Liver (tissue), 9 donors: ENCODE results near the gene SBF2. TPM values are rescaled to one million over a fixed set of nuclear protein-coding genes. Genes with fewer than 3 reads are reported as not detected.

Experiments
- DNase-seq: peaks from one replicate; pipeline ENCODE4 v3.0.0-alpha.2; 2017; ENCODE audit warnings: low spot score
- H3K27ac ChIP-seq, 2 donors: one replicate each; pipeline ENCODE4 v1.7.0; 2013; ENCODE audit warnings: inconsistent platforms in 2 of 2, low read length in 2 of 2, control low read depth in 1 of 2, low read depth in 1 of 2, mild to moderate bottlenecking in 1 of 2
- H3K27me3 ChIP-seq, 4 donors: one replicate each; pipeline versions ENCODE4 v1.6.1 to v1.7.0; 2013; ENCODE audit warnings: low read length in 3 of 4, inconsistent platforms in 1 of 4, mild to moderate bottlenecking in 1 of 4, moderate library complexity in 1 of 4; ENCODE audit not compliant: control insufficient read depth in 4 of 4, insufficient read depth in 4 of 4
- H3K36me3 ChIP-seq, 4 donors: one replicate each; pipeline versions ENCODE4 v1.6.1 to v1.7.0; 2013; ENCODE audit warnings: low read length in 3 of 4, mild to moderate bottlenecking in 3 of 4, low read depth in 1 of 4, moderate library complexity in 1 of 4; ENCODE audit not compliant: control insufficient read depth in 4 of 4, insufficient read depth in 3 of 4
- H3K4me1 ChIP-seq, 4 donors: one replicate each; pipeline versions ENCODE4 v1.6.1 to v1.7.0; 2013; ENCODE audit warnings: low read length in 3 of 4, mild to moderate bottlenecking in 3 of 4, moderate library complexity in 1 of 4; ENCODE audit not compliant: control insufficient read depth in 4 of 4, insufficient read depth in 4 of 4
- H3K4me3 ChIP-seq, 3 donors: one replicate each; pipeline versions ENCODE4 v1.6.1 to v1.7.0; 2013; ENCODE audit warnings: low read length in 3 of 3, control low read depth in 1 of 3, low read depth in 1 of 3, mild to moderate bottlenecking in 1 of 3
- H3K9ac ChIP-seq, 2 donors: one replicate each; pipeline ENCODE4 v1.7.0; 2013; ENCODE audit warnings: low read length in 2 of 2, mild to moderate bottlenecking in 2 of 2, moderate library complexity in 2 of 2, control low read depth in 1 of 2, low read depth in 1 of 2
- H3K9me3 ChIP-seq, 4 donors: one replicate each; pipeline versions ENCODE4 v1.6.1 to v1.7.0; 2013; ENCODE audit warnings: low read length in 3 of 4; ENCODE audit not compliant: control insufficient read depth in 4 of 4
- ATF3 ChIP-seq: IDR thresholded peaks from 2 replicates; pipeline ENCODE4 v1.6.1; 2016; ENCODE audit warnings: antibody characterized with exemption
- CTCF ChIP-seq: fragments of 150-350 bp; IDR thresholded peaks from 2 replicates; pipeline ENCODE4 v1.5.1; 2017; ENCODE audit warnings: improper control_type of control experiment, low read depth, low read length; ENCODE audit not compliant: missing input control
- EGR1 ChIP-seq, 2 donors: IDR thresholded peaks; 2 replicates each; pipeline ENCODE4 v1.6.1; 2016 to 2018; ENCODE audit warnings: antibody characterized with exemption in 2 of 2, low read depth in 2 of 2
- FOXA1 ChIP-seq: IDR thresholded peaks from 2 replicates; pipeline ENCODE4 v1.6.1; 2016; ENCODE audit warnings: antibody characterized with exemption
- GABPA ChIP-seq, 2 donors: IDR thresholded peaks in 1 of 2; conservative IDR thresholded peaks in 1 of 2; 2 replicates each; pipeline ENCODE4 v1.6.1; 2016; ENCODE audit warnings: antibody characterized with exemption in 2 of 2, mild to moderate bottlenecking in 1 of 2, moderate library complexity in 1 of 2
- HNF4A ChIP-seq, 2 donors: conservative IDR thresholded peaks; 2 replicates each; pipeline ENCODE4 v1.6.1; 2016; ENCODE audit warnings: antibody characterized with exemption in 2 of 2, mild to moderate bottlenecking in 2 of 2
- JUND ChIP-seq, 2 donors: IDR thresholded peaks; 2 replicates each; pipeline ENCODE4 v1.6.1; 2016; ENCODE audit warnings: antibody characterized with exemption in 2 of 2
- MAX ChIP-seq: IDR thresholded peaks from 2 replicates; pipeline ENCODE4 v1.6.1; 2016; ENCODE audit warnings: antibody characterized with exemption
- NR2F2 ChIP-seq: IDR thresholded peaks from 2 replicates; pipeline ENCODE4 v1.6.1; 2016; ENCODE audit warnings: antibody characterized with exemption
- RAD21 ChIP-seq, 2 donors: IDR thresholded peaks; 2 replicates each; pipeline ENCODE4 v1.6.1; 2016; ENCODE audit warnings: antibody characterized with exemption in 2 of 2, mild to moderate bottlenecking in 2 of 2
- REST ChIP-seq: IDR thresholded peaks from 2 replicates; pipeline ENCODE4 v1.6.1; 2016; ENCODE audit warnings: antibody characterized with exemption, mild to moderate bottlenecking
- RXRA ChIP-seq, 2 donors: IDR thresholded peaks; 2 replicates each; pipeline ENCODE4 v1.6.1; 2017 to 2018; ENCODE audit warnings: antibody characterized with exemption in 2 of 2, mild to moderate bottlenecking in 1 of 2
- SP1 ChIP-seq: IDR thresholded peaks from 2 replicates; pipeline ENCODE4 v1.6.1; 2018; ENCODE audit warnings: antibody characterized with exemption, mild to moderate bottlenecking
- TAF1 ChIP-seq: conservative IDR thresholded peaks from 2 replicates; pipeline ENCODE4 v1.6.1; 2016; ENCODE audit warnings: antibody characterized with exemption, mild to moderate bottlenecking
- YY1 ChIP-seq: IDR thresholded peaks from 2 replicates; pipeline ENCODE4 v1.6.1; 2016; ENCODE audit warnings: antibody characterized with exemption, mild to moderate bottlenecking
- ZBTB33 ChIP-seq: IDR thresholded peaks from 2 replicates; pipeline ENCODE4 v1.6.1; 2016; ENCODE audit warnings: antibody characterized with exemption
- WGBS: extraction: QIAGEN DNeasy Blood & Tissue Kit; methylation state at CpG from one replicate; pipeline ENCODE4 v1.1.7; 2013; 5-methylcytosine and 5-hydroxymethylcytosine counted together
- polyA plus RNA-seq, 2 donors: library from polyadenylated mRNA; stranded (reverse) in 1 of 2; unstranded in 1 of 2; fragments of 200-250 nt in 1 of 2; fragments of >200 nt in 1 of 2; fragmentation: Nextera tagmentation in 1 of 2; extraction: Ambion mirVana in 1 of 2; gene quantifications; one replicate each; pipeline versions ENCODE4 v1.2.1 to v1.2.3, GENCODE V29; 2013 to 2015
- total RNA-seq, 2 donors: library from RNA; depleted of rRNA; stranded (reverse); fragments of >200 nt; gene quantifications; one replicate each; pipeline ENCODE4 v1.2.3, GENCODE V29; 2014
- donor health status: healthy.
- donor health status: healthy.
- donor health status: healthy.
- donor health status: healthy.
- donor health status: healthy.

The SBF2 gene
- total and polyA plus RNA-seq, 4 donors = 7.5 to 31.3 (median 14.7) TPM

- Histone ChIP-seq H3K4me3 (no peak overlapping the region), H3K36me3 (no peaks in the 10 kb centered on the region), H3K27me3 (no peaks in the 10 kb centered on the region), H3K9me3 (peaks cover 0 to 12% (median 6%) of the 10 kb centered on the region in 4 donors), H3K9ac (no peak overlapping the region), H3K27ac (no peak overlapping the region), H3K4me1 (no peaks in the 10 kb centered on the region)
- 59% methylated on average over 6 of the region's 6 CpGs for WGBS
- TF ChIP-seq MAX (no peak), RAD21 (IDR thresholded peaks at IDR 0.05) (peak; percentile 50 to 73), ZBTB33 (no peak), CTCF (peak; percentile 57), FOXA1 (no peak), EGR1 (IDR thresholded peaks at IDR 0.05; ENCODE audit: low read depth in 2 of 2) (no peak)
- peak; percentile 55 for DNase-seq
These were observed 217.4 kb downstream of the SBF2 start for GRCh38 chr11:10076458-10077141.

GRCh38 chr11:10075141-10075540 is 218.9 kb downstream of the SBF2 start:
- H3K9me3 ChIP-seq = peaks cover 0 to 7% (median 3%) of the 10 kb centered on the region in 4 donors
- no peak for DNase-seq
- TF ChIP-seq YY1 = no peak
- TF ChIP-seq SP1 = no peak
- no peak for TF ChIP-seq RXRA (IDR thresholded peaks at IDR 0.05)
- no peak for TF ChIP-seq RAD21 (IDR thresholded peaks at IDR 0.05)
- no peak for TF ChIP-seq MAX
- TF ChIP-seq GABPA (IDR thresholded peaks at IDR 0.05 in 1 of 2, conservative IDR thresholded peaks at IDR 0.05 in 1 of 2) = no peak
- no peak for TF ChIP-seq HNF4A (conservative IDR thresholded peaks at IDR 0.05)
- H3K4me1 ChIP-seq = no peaks in the 10 kb centered on the region
- H3K36me3 ChIP-seq = no peaks in the 10 kb centered on the region
- H3K27ac ChIP-seq = no peak overlapping the region
- 96% methylated on average over 2 of the region's 2 CpGs for WGBS
- H3K27me3 ChIP-seq = no peaks in the 10 kb centered on the region
- H3K4me3 ChIP-seq = no peak overlapping the region
- H3K9ac ChIP-seq = no peak overlapping the region

- WGBS = 98% methylated on average over 3 of the region's 3 CpGs
- Histone ChIP-seq H3K4me1 (no peaks in the 10 kb centered on the region), H3K9me3 (no peaks in the 10 kb centered on the region), H3K9ac (no peak overlapping the region), H3K36me3 (no peaks in the 10 kb centered on the region), H3K4me3 (no peak overlapping the region), H3K27ac (no peak overlapping the region), H3K27me3 (no peaks in the 10 kb centered on the region)
- no peak for DNase-seq
- TF ChIP-seq CTCF (no peak), JUND (IDR thresholded peaks at IDR 0.05) (no peak), ATF3 (no peak), EGR1 (IDR thresholded peaks at IDR 0.05; ENCODE audit: low read depth in 2 of 2) (no peak), NR2F2 (no peak), REST (no peak), FOXA1 (no peak), YY1 (no peak), GABPA (IDR thresholded peaks at IDR 0.05 in 1 of 2, conservative IDR thresholded peaks at IDR 0.05 in 1 of 2) (no peak), RAD21 (IDR thresholded peaks at IDR 0.05) (no peak), TAF1 (no peak), RXRA (IDR thresholded peaks at IDR 0.05) (no peak)
These were observed 221.2 kb downstream of the SBF2 start for GRCh38 chr11:10072841-10073240.
